CD8-positive, alpha-beta memory T cell (primary cell): ENCODE measurements around the gene TCAP. TPM values are rescaled to one million over a fixed set of nuclear protein-coding genes. Genes with fewer than 3 reads are reported as not detected.

Experiments
- CTCF ChIA-PET: fragments of 350-600 bp; sonication (Branson Sonifier 250); formaldehyde crosslinking; loops from one replicate; lab custom pipeline; 2021; ENCODE audit warnings: antibody characterized with exemption; lab: Charles Lee
- POLR2A ChIA-PET: fragments of 350-600 bp; sonication (Branson Sonifier 250); formaldehyde crosslinking; loops from one replicate; lab custom pipeline; 2021; ENCODE audit warnings: antibody characterized with exemption; lab: Charles Lee
- DNase-seq, 5 donors: peaks; one replicate each; pipeline versions ENCODE4 v3.0.0 to v3.0.0-alpha.2; 2020 to 2022; ENCODE audit warnings: mixed read lengths in 1 of 5
- H3K27ac ChIP-seq: one replicate; pipeline ENCODE4 v1.7.0; 2013; ENCODE audit warnings: low read depth, mild to moderate bottlenecking, low read length, moderate library complexity
- H3K27me3 ChIP-seq: 2 replicates; pipeline ENCODE4 v1.7.0; 2013; ENCODE audit warnings: low read length, mild to moderate bottlenecking; ENCODE audit not compliant: insufficient read depth, poor library complexity, severe bottlenecking
- H3K36me3 ChIP-seq: 2 replicates; pipeline ENCODE4 v1.7.0; 2013; ENCODE audit warnings: mild to moderate bottlenecking, low read length, moderate library complexity; ENCODE audit not compliant: insufficient read depth
- H3K4me1 ChIP-seq: 2 replicates; pipeline ENCODE4 v1.7.0; 2013; ENCODE audit warnings: mild to moderate bottlenecking, low read length, moderate library complexity; ENCODE audit not compliant: insufficient read depth
- H3K4me3 ChIP-seq: 2 replicates; pipeline ENCODE4 v1.7.0; 2013; ENCODE audit warnings: mild to moderate bottlenecking, low read length
- H3K9me3 ChIP-seq: 2 replicates; pipeline ENCODE4 v1.7.0; 2013; ENCODE audit warnings: mild to moderate bottlenecking, low read length
- H3K27ac Mint-ChIP-seq, 8 donors: one replicate each; pipeline ENCODE4 v1.8.0; 2020 to 2021; ENCODE audit warnings: mixed read lengths in 8 of 8, mild to moderate bottlenecking in 6 of 8, inconsistent platforms in 3 of 8, moderate library complexity in 3 of 8
- H3K27me3 Mint-ChIP-seq, 2 donors: one replicate each; pipeline ENCODE4 v1.8.0; 2020 to 2021; ENCODE audit warnings: mixed read lengths in 2 of 2, mild to moderate bottlenecking in 1 of 2, moderate library complexity in 1 of 2
- H3K36me3 Mint-ChIP-seq, 3 donors: one replicate each; pipeline ENCODE4 v1.8.0; 2020 to 2021; ENCODE audit warnings: mixed read lengths in 3 of 3, inconsistent platforms in 1 of 3, mild to moderate bottlenecking in 1 of 3
- H3K4me1 Mint-ChIP-seq, 3 donors: one replicate each; pipeline ENCODE4 v1.8.0; 2020 to 2021; ENCODE audit warnings: mixed read lengths in 3 of 3, inconsistent platforms in 1 of 3, mild to moderate bottlenecking in 1 of 3
- H3K4me3 Mint-ChIP-seq, 7 donors: one replicate each; pipeline ENCODE4 v1.8.0; 2020 to 2021; ENCODE audit warnings: mixed read lengths in 7 of 7, mild to moderate bottlenecking in 6 of 7, moderate library complexity in 4 of 7, inconsistent platforms in 2 of 7
- H3K9me3 Mint-ChIP-seq, 5 donors: one replicate each; pipeline ENCODE4 v1.8.0; 2020 to 2022; ENCODE audit warnings: mixed read lengths in 5 of 5, mild to moderate bottlenecking in 3 of 5, moderate library complexity in 2 of 5, inconsistent platforms in 1 of 5
- polyA plus RNA-seq: library from polyadenylated mRNA; unstranded; fragments of 300-500 nt; fragmentation: Illumina TruSeq; gene quantifications from one replicate; pipeline ENCODE4 v1.2.3, GENCODE V29; 2021
- total RNA-seq, 2 experiments: library from RNA; stranded (reverse); gene quantifications; one replicate each; pipeline ENCODE4 v1.2.3, GENCODE V29; 2021

Gene TCAP
- total and polyA plus RNA-seq, 3 experiments from 2014 or later: 0.97 to 1.6 TPM; not detected in 1

- no peaks in the 10 kb centered on the region for H3K9me3 Mint-ChIP-seq
- ChIA-PET CTCF (interaction anchor here (0.9 to 10.7 kb wide), 3 partner anchors 15 to 91 kb away, joined by 3 to 161 read pairs (median 34); partner anchors contain the start of gene PPP1R1B), POLR2A (no interaction called here)
- no peaks in the 10 kb centered on the region for H3K27me3 Mint-ChIP-seq
- H3K4me3 Mint-ChIP-seq: peak overlapping the region; percentile 90 to 96 (median 93)
- no peaks in the 10 kb centered on the region for H3K9me3 ChIP-seq
- peak overlapping the region; percentile 98 for H3K4me3 ChIP-seq
- peak overlapping the region; percentile 48 to 98 (median 92) for H3K27ac Mint-ChIP-seq
- H3K4me1 ChIP-seq: peaks cover 67% of the 10 kb centered on the region
- no peak for DNase-seq
- H3K27ac ChIP-seq: no peak overlapping the region
- H3K4me1 Mint-ChIP-seq: peaks cover 66 to 81% (median 73%) of the 10 kb centered on the region in 3 donors
- no peaks in the 10 kb centered on the region for H3K27me3 ChIP-seq
- H3K36me3 Mint-ChIP-seq: peaks cover 0 to 17% (median 0%) of the 10 kb centered on the region in 3 donors
- H3K36me3 ChIP-seq: no peaks in the 10 kb centered on the region
Observed at GRCh38 chr17:39638317-39638716, 26.8 kb upstream of the TCAP start.

- DNase-seq: no peak
- Histone ChIP-seq H3K9me3 (no peaks in the 10 kb centered on the region), H3K27me3 (no peaks in the 10 kb centered on the region), H3K4me1 (peaks cover 74% of the 10 kb centered on the region), H3K4me3 (no peak overlapping the region), H3K36me3 (no peaks in the 10 kb centered on the region), H3K27ac (no peak overlapping the region)
- peak overlapping the region; percentile 28 to 93 (median 54) for H3K4me3 Mint-ChIP-seq
- H3K9me3 Mint-ChIP-seq: no peaks in the 10 kb centered on the region
- H3K4me1 Mint-ChIP-seq: peaks cover 70 to 88% (median 80%) of the 10 kb centered on the region in 3 donors
- H3K36me3 Mint-ChIP-seq: peaks cover 0 to 21% (median 0%) of the 10 kb centered on the region in 3 donors
- CTCF ChIA-PET: interaction anchor here (5.1 to 10.7 kb wide), 2 partner anchors 14 to 17 kb away, joined by 34 to 161 read pairs; partner anchors contain the start of gene PPP1R1B
- peak overlapping the region in 5 of 8 donors; percentile 28 to 98 (median 82) for H3K27ac Mint-ChIP-seq
- POLR2A ChIA-PET: no interaction called here
- no peaks in the 10 kb centered on the region for H3K27me3 Mint-ChIP-seq
Observed at GRCh38 chr17:39639043-39639442, 26.1 kb upstream of the TCAP start.

- peak overlapping the region in 7 of 8 donors; percentile 28 to 88 (median 70) for H3K27ac Mint-ChIP-seq
- peaks cover 0 to 22% (median 0%) of the 10 kb centered on the region in 3 donors for H3K36me3 Mint-ChIP-seq
- peaks cover 70 to 89% (median 80%) of the 10 kb centered on the region in 3 donors for H3K4me1 Mint-ChIP-seq
- Histone ChIP-seq H3K4me3 (no peak overlapping the region), H3K9me3 (no peaks in the 10 kb centered on the region), H3K4me1 (peaks cover 78% of the 10 kb centered on the region), H3K27ac (no peak overlapping the region), H3K36me3 (no peaks in the 10 kb centered on the region), H3K27me3 (no peaks in the 10 kb centered on the region)
- DNase-seq: no peak
- POLR2A ChIA-PET: no interaction called here
- no peaks in the 10 kb centered on the region for H3K27me3 Mint-ChIP-seq
- no peaks in the 10 kb centered on the region for H3K9me3 Mint-ChIP-seq
- CTCF ChIA-PET: interaction anchor here (1.0 to 5.1 kb wide), 2 partner anchors 13 to 18 kb away, joined by 4 to 34 read pairs; no protein-coding TSS in a partner anchor
- H3K4me3 Mint-ChIP-seq: peak overlapping the region; percentile 34 to 77 (median 57)
Observed at GRCh38 chr17:39639566-39640458, 25.3 kb upstream of the TCAP start.

- ChIA-PET CTCF (interaction anchor here (1.0 to 5.1 kb wide), 3 partner anchors 12 to 19 kb away, joined by 4 to 34 read pairs (median 5); no protein-coding TSS in a partner anchor), POLR2A (no interaction called here)
- Mint-ChIP-seq H3K4me1 (peaks cover 74 to 93% (median 83%) of the 10 kb centered on the region in 3 donors), H3K9me3 (no peaks in the 10 kb centered on the region), H3K4me3 (peak overlapping the region in 4 of 7 donors; percentile 35 to 59 (median 54)), H3K27ac (peak overlapping the region in 4 of 8 donors; percentile 32 to 78 (median 52)), H3K27me3 (no peaks in the 10 kb centered on the region), H3K36me3 (peaks cover 0 to 26% (median 0%) of the 10 kb centered on the region in 3 donors)
- peaks cover 78% of the 10 kb centered on the region for H3K4me1 ChIP-seq
- no peaks in the 10 kb centered on the region for H3K9me3 ChIP-seq
- H3K4me3 ChIP-seq: no peak overlapping the region
- no peaks in the 10 kb centered on the region for H3K36me3 ChIP-seq
- no peak for DNase-seq
- no peaks in the 10 kb centered on the region for H3K27me3 ChIP-seq
- no peak overlapping the region for H3K27ac ChIP-seq
Observed at GRCh38 chr17:39640591-39641031, 24.5 kb upstream of the TCAP start.

GRCh38 chr17:39641097-39641496 is 24.1 kb upstream of the TCAP start:
- peaks cover 75% of the 10 kb centered on the region for H3K4me1 ChIP-seq
- POLR2A ChIA-PET: no interaction called here
- DNase-seq: no peak

GRCh38 chr17:39641883-39642282 is 23.3 kb upstream of the TCAP start:
- peaks cover 67% of the 10 kb centered on the region for H3K4me1 ChIP-seq
- CTCF ChIA-PET: interaction anchor here (1.4 to 5.1 kb wide), 2 partner anchors 11 to 19 kb away, joined by 5 to 34 read pairs; no protein-coding TSS in a partner anchor
- H3K4me1 Mint-ChIP-seq: peaks cover 66 to 86% (median 79%) of the 10 kb centered on the region in 3 donors
- no peaks in the 10 kb centered on the region for H3K9me3 Mint-ChIP-seq
- no peaks in the 10 kb centered on the region for H3K36me3 ChIP-seq
- H3K36me3 Mint-ChIP-seq: peaks cover 0 to 26% (median 0%) of the 10 kb centered on the region in 3 donors
- no peak overlapping the region for H3K4me3 Mint-ChIP-seq
- no peaks in the 10 kb centered on the region for H3K27me3 ChIP-seq
- peak overlapping the region; percentile 8 for H3K4me3 ChIP-seq
- H3K27me3 Mint-ChIP-seq: no peaks in the 10 kb centered on the region
- POLR2A ChIA-PET: no interaction called here
- H3K27ac Mint-ChIP-seq: peak overlapping the region in 3 of 8 donors; percentile 10 to 84 (median 26)
- no peaks in the 10 kb centered on the region for H3K9me3 ChIP-seq
- DNase-seq: no peak
- no peak overlapping the region for H3K27ac ChIP-seq

More at GRCh38 chr17:39641097-39641496, 24.1 kb upstream of the TCAP start:
- Histone ChIP-seq H3K27ac (no peak overlapping the region), H3K36me3 (no peaks in the 10 kb centered on the region), H3K4me3 (peak overlapping the region; percentile 8), H3K9me3 (no peaks in the 10 kb centered on the region), H3K27me3 (no peaks in the 10 kb centered on the region)
- CTCF ChIA-PET: interaction anchor here (1.0 to 5.1 kb wide), 3 partner anchors 12 to 19 kb away, joined by 4 to 34 read pairs (median 5); no protein-coding TSS in a partner anchor
- H3K27me3 Mint-ChIP-seq: no peaks in the 10 kb centered on the region
- peak overlapping the region in 1 of 7 donors; percentile 8 for H3K4me3 Mint-ChIP-seq
- no peaks in the 10 kb centered on the region for H3K9me3 Mint-ChIP-seq
- peaks cover 73 to 91% (median 84%) of the 10 kb centered on the region in 3 donors for H3K4me1 Mint-ChIP-seq
- peaks cover 0 to 26% (median 0%) of the 10 kb centered on the region in 3 donors for H3K36me3 Mint-ChIP-seq
- peak overlapping the region in 1 of 8 donors; percentile 73 for H3K27ac Mint-ChIP-seq

- Histone ChIP-seq H3K27me3 (no peaks in the 10 kb centered on the region), H3K4me3 (no peak overlapping the region), H3K9me3 (no peaks in the 10 kb centered on the region), H3K27ac (no peak overlapping the region), H3K36me3 (no peaks in the 10 kb centered on the region), H3K4me1 (peaks cover 67% of the 10 kb centered on the region)
- DNase-seq: no peak
- POLR2A ChIA-PET: no interaction called here
- Mint-ChIP-seq H3K4me1 (peaks cover 63 to 88% (median 77%) of the 10 kb centered on the region in 3 donors), H3K4me3 (peak overlapping the region in 2 of 7 donors; percentile 2 to 44), H3K36me3 (peaks cover 0 to 23% (median 0%) of the 10 kb centered on the region in 3 donors), H3K27ac (peak overlapping the region in 6 of 8 donors; percentile 38 to 92 (median 64)), H3K9me3 (no peaks in the 10 kb centered on the region), H3K27me3 (no peaks in the 10 kb centered on the region)
- CTCF ChIA-PET: interaction anchor here (1.5 kb wide), 1 partner anchor 11 kb away, joined by 3 read pairs; no protein-coding TSS in a partner anchor
Observed at GRCh38 chr17:39642291-39643074, 22.7 kb upstream of the TCAP start.
